Naive B cell (primary cell): ENCODE data around the gene UBE2E2. TPM values are rescaled to one million over a fixed set of nuclear protein-coding genes. Genes with fewer than 3 reads are reported as not detected.

Experiments
- ATAC-seq, 2 donors: fragments of 150-1000 bp; cut with Tn5 transposase; 2 replicates each; pipeline ENCODE4 v1.10.0; 2021; ENCODE audit warnings: low read depth in 2 of 2, mild to moderate bottlenecking in 2 of 2, moderate library complexity in 2 of 2
- DNase-seq: peaks from one replicate; pipeline ENCODE4 v3.0.0; 2022
- H3K27ac Mint-ChIP-seq, 6 donors: one replicate each; pipeline ENCODE4 v1.8.0; 2020 to 2022; ENCODE audit warnings: mild to moderate bottlenecking in 6 of 6, mixed read lengths in 6 of 6, moderate library complexity in 5 of 6, inconsistent platforms in 2 of 6
- H3K27me3 Mint-ChIP-seq, 3 donors: one replicate each; pipeline ENCODE4 v1.8.0; 2021 to 2022; ENCODE audit warnings: mixed read lengths in 3 of 3, mild to moderate bottlenecking in 1 of 3
- H3K36me3 Mint-ChIP-seq, 2 donors: one replicate each; pipeline ENCODE4 v1.8.0; 2020 to 2022; ENCODE audit warnings: mixed read lengths in 2 of 2, inconsistent platforms in 1 of 2, mild to moderate bottlenecking in 1 of 2
- H3K4me1 Mint-ChIP-seq, 3 donors: one replicate each; pipeline ENCODE4 v1.8.0; 2020 to 2022; ENCODE audit warnings: mixed read lengths in 3 of 3, inconsistent platforms in 1 of 3, mild to moderate bottlenecking in 1 of 3, moderate library complexity in 1 of 3
- H3K4me3 Mint-ChIP-seq, 8 donors: one replicate each; pipeline ENCODE4 v1.8.0; 2020 to 2022; ENCODE audit warnings: mild to moderate bottlenecking in 8 of 8, mixed read lengths in 8 of 8, moderate library complexity in 8 of 8, inconsistent platforms in 2 of 8
- H3K9me3 Mint-ChIP-seq, 7 donors: one replicate each; pipeline ENCODE4 v1.8.0; 2020 to 2022; ENCODE audit warnings: mixed read lengths in 7 of 7, mild to moderate bottlenecking in 5 of 7, inconsistent platforms in 2 of 7, moderate library complexity in 1 of 7
- polyA plus RNA-seq, 6 donors: library from polyadenylated mRNA; unstranded; fragments of 300-500 nt; fragmentation: Illumina TruSeq; gene quantifications; one replicate each; pipeline ENCODE4 v1.2.3, GENCODE V29; 2021; ENCODE audit warnings: low read depth in 6 of 6

The UBE2E2 gene
- polyA plus RNA-seq, 6 donors from 2014 or later = 101 to 162 (median 121) TPM

DNA sequence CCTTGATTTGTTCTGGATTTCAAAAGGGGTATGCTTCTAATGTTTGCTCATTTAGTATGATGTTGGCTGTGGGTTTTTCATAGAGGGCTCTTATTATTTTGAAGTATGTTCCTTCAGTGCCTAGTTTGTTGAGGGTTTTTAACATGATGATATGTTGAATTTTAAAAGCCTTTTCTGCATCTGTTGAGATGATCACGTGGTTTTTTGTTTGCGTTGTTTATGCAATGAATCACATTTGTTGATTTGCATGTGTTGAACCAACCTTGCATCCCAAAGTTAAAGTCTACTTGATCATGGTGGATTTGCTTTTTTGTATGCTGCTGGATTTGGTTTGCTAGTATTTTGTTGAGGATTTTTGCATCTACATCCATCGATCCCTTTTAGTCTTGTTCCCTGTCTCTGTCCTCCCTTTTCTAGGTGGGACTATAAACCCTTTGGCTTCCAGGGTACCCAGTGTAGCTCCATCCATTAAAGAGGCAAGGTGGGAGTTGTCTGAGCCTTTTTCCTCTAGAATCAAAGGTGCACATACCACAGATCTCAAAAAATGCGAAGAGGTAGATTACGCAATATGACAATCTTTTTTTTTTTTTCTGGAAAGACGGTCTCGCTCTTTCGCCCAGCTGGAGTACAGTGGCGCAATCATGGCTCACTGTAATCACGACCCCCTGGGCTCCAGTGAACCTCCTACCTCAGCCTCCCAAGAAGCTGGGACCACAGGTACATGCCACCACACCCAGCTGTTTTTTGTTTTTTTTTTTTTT, 381.0 kb downstream of the UBE2E2 start:
- Mint-ChIP-seq H3K36me3 (peaks cover 5 to 15% of the 10 kb centered on the region in 2 donors), H3K4me3 (no peak overlapping the region), H3K9me3 (peaks cover 2 to 5% (median 4%) of the 10 kb centered on the region in 7 donors), H3K27me3 (no peaks in the 10 kb centered on the region), H3K27ac (no peak overlapping the region), H3K4me1 (peaks cover 9 to 17% (median 10%) of the 10 kb centered on the region in 3 donors)
- DNase-seq (no peak), ATAC-seq (no peak)

DNA sequence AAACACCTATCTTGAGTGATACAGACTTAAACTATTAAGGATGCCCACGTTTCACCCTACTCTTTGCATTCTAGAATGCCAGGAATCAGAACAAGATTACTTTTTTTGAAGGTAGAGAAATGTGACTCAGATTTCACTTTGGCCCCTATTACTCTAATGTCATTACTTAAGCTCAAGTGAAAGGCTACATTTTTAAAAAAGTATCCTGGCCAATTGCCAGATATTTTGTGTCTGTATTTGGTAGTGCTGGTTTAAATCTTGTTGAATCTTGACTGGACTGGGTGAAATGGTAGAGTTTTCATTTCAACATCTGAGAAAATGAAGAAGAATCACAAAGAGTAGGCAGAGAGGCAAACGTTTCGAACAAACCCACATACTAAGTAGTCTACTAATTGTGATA, 384.4 kb downstream of the UBE2E2 start:
- peaks cover 1 to 13% of the 10 kb centered on the region in 2 donors for H3K36me3 Mint-ChIP-seq
- peak overlapping the region in 1 of 6 donors; percentile 7 for H3K27ac Mint-ChIP-seq
- H3K4me1 Mint-ChIP-seq = peaks cover 25 to 33% (median 25%) of the 10 kb centered on the region in 3 donors
- DNase-seq = no peak
- no peaks in the 10 kb centered on the region for H3K27me3 Mint-ChIP-seq
- H3K9me3 Mint-ChIP-seq = peaks cover 2 to 4% (median 3%) of the 10 kb centered on the region in 7 donors
- no peak for ATAC-seq
- H3K4me3 Mint-ChIP-seq = no peak overlapping the region

DNA sequence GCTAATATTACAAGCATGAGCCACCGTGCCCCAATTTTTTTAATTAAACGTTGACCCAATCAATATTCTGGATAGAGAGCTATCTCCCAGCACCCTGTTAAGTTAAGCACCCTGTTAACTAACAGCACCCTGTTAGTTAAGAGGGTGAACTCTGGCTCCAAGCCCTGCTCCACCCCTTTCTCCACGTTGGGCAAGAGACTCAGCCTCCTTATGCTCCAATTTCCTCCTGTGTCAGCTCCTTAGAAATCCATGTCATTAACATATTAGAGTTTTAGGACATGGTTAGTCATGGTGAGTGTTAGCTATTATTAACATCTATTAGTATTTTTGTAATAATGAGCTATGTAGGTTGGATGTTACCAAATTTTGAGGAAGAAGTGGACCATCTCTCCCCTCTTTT, 385.4 kb downstream of the UBE2E2 start:
- no peak for DNase-seq
- Mint-ChIP-seq H3K36me3 (peaks cover 5 to 8% of the 10 kb centered on the region in 2 donors), H3K4me1 (peaks cover 29 to 37% (median 30%) of the 10 kb centered on the region in 3 donors), H3K4me3 (no peak overlapping the region), H3K27ac (peak overlapping the region in 2 of 6 donors; percentile 10 to 57), H3K27me3 (no peaks in the 10 kb centered on the region), H3K9me3 (peaks cover 0 to 2% (median 0%) of the 10 kb centered on the region in 7 donors)
- ATAC-seq = no peak

DNA sequence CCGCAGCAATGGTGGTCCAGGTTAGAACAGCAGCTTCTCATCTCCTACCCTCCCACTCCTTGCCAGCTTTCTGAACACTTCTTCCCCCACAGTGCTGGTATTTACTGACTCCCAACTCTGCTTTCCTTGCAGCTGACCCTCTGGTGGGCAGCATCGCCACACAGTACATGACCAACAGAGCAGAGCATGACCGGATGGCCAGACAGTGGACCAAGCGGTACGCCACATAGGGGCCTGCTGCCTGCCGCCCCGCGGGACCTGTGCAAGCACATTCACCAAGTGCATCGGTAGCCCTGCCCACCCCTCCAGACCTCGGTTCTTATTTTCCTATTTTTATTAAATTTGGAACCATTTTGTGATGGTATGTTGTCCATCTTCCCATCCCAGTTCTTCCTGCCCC, 386.5 kb downstream of the UBE2E2 start:
- Mint-ChIP-seq H3K36me3 (peaks cover 5 to 8% of the 10 kb centered on the region in 2 donors), H3K27ac (peak overlapping the region in 4 of 6 donors; percentile 12 to 70 (median 38)), H3K4me1 (peaks cover 28 to 34% (median 28%) of the 10 kb centered on the region in 3 donors), H3K9me3 (no peaks in the 10 kb centered on the region), H3K27me3 (no peaks in the 10 kb centered on the region), H3K4me3 (no peak overlapping the region)
- ATAC-seq (no peak), DNase-seq (no peak)

DNA sequence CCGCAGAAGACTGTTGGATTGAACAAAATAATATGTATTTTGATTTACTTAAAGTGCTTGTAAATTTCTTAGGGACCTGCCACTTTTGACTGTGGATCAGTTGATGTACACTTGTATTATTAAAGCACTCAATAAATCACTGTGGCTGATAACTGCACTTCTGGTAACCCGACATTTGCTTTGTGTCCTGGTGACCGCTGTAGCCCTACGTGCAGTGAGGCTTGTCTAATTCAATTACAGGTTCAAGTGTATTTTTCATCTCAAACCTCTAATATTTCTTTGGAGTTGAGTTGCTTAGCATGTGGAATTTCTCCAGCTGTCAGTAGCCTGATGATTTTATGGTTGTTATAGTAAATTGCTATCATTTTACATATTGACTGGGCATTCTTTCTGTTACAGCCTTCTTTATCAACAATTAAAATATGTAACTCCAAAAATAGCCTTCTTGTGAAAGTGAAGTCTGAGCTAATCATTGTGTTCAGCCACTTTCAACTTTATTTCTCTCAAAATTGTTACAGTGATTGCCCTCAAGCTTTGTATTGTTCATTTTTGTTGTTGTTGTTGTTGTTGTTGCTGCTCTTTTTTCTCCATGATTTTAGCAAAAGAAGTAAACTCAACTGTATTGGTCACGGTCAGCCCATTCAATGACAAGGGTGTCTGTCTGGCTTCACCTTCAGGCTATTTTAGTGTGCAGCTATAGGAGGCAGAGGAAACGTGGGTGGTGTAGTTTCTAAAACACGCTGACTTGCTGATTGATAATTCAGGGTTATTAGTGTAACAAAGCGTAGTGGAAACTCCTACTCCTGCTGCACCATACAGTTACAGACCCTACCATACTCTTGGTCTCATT, 387.5 kb downstream of the UBE2E2 start:
- ATAC-seq (no peak), DNase-seq (no peak)
- H3K9me3 Mint-ChIP-seq = no peaks in the 10 kb centered on the region
- no peaks in the 10 kb centered on the region for H3K27me3 Mint-ChIP-seq
- H3K4me1 Mint-ChIP-seq = peaks cover 24 to 30% (median 25%) of the 10 kb centered on the region in 3 donors
- H3K4me3 Mint-ChIP-seq = peak overlapping the region in 3 of 8 donors; percentile 3 to 17 (median 3)
- H3K36me3 Mint-ChIP-seq = peaks cover 7 to 8% of the 10 kb centered on the region in 2 donors
- H3K27ac Mint-ChIP-seq = peak overlapping the region in 2 of 6 donors; percentile 8 to 10

DNA sequence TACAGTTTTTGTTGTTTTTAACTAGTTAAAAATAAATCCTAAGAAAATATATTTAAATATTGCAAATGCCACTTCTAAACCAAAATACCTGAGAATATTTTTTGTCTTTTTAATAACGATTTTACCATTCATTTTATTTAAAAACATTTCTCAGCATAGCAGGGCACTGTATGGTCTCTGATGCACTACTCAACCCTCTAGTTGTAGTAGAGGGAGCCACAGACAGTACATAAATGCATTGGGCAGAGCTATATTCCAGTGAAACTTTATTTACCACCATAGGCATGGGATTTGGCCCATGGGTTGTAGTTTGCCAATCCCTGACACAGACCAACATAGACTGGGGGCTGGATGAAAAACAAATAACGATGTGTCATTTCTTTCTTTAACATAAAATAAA, 388.2 kb downstream of the UBE2E2 start:
- H3K4me3 Mint-ChIP-seq = no peak overlapping the region
- peaks cover 0 to 3% (median 0%) of the 10 kb centered on the region in 7 donors for H3K9me3 Mint-ChIP-seq
- H3K27me3 Mint-ChIP-seq = no peaks in the 10 kb centered on the region
- DNase-seq = no peak
- peaks cover 13 to 14% of the 10 kb centered on the region in 2 donors for H3K36me3 Mint-ChIP-seq
- ATAC-seq = no peak
- no peak overlapping the region for H3K27ac Mint-ChIP-seq
- peaks cover 24 to 30% (median 25%) of the 10 kb centered on the region in 3 donors for H3K4me1 Mint-ChIP-seq

DNA sequence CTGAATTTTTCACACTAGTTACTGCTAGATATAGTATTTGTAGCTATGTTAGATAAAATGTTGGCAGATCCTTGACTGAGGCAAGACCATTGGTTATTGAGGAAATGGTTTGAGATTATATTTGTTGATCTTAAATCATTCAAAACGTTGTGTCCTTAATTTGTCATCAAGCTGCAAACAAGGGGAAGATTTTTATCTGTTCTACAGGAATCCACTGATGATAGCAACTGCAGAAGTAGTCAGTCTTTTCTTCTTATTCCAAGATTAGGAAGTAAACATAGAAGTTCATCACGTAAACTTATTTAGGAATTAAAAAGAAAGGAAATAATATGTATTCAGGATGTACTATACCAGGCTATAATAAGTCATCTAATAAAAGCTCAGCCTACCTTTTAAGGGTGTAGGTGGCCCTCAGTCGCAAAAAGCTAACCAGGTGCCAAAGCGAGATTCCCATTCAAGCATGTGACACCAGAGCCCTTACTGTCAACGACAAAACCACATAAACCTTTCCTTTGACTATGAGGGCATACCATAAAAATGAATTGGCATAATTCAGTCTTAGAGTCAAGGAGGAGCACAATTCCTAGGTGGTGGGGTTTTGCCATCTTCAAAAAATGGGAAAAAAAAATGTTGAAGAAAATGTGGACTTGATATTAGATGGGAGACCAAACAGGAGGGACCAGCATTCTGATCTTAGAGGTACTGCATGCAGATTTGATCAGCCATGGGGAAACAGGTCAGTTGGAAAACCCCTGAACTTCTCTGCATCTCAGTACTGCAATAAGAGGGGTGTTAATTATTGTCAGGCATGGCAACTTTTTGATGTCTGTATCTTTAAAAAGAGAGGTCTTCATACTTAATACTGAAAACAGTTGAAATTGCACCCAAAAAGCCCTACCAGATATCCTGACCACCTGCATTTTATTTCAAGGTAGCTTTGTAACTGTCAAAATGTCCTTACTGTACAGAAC, 390.1 kb downstream of the UBE2E2 start:
- Mint-ChIP-seq H3K27ac (peak overlapping the region in 1 of 6 donors; percentile 48), H3K4me3 (peak overlapping the region in 1 of 8 donors; percentile 30), H3K27me3 (no peaks in the 10 kb centered on the region), H3K4me1 (peaks cover 24 to 30% (median 25%) of the 10 kb centered on the region in 3 donors), H3K36me3 (peaks cover 20% of the 10 kb centered on the region in 2 donors), H3K9me3 (peaks cover 0 to 9% (median 0%) of the 10 kb centered on the region in 7 donors)
- peak; percentile 68 to 73 for ATAC-seq
- no peak for DNase-seq

DNA sequence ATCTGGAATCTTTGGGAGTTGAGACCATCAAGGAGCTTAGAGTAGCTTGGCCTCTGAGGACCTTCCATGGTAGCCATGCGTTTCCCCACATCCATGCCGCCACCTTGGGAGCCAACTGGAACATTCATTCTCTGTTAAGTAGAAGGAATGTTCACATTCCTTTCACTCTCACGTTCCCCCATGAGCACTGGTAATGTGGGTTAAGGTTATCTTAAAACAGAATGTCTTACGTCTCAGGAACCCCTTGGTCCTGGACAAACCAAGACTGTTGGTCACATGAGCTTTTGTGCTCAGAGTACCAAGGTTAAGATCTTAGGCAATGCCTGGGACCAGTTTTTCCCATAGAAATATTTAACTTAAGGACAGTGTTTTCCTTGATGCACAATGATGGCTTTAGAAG, 390.9 kb downstream of the UBE2E2 start:
- peak overlapping the region in 1 of 8 donors; percentile 41 for H3K4me3 Mint-ChIP-seq
- ATAC-seq (no peak), DNase-seq (no peak)
- peaks cover 24 to 34% (median 25%) of the 10 kb centered on the region in 3 donors for H3K4me1 Mint-ChIP-seq
- H3K27ac Mint-ChIP-seq = peak overlapping the region in 1 of 6 donors; percentile 24
- peaks cover 0 to 9% (median 0%) of the 10 kb centered on the region in 7 donors for H3K9me3 Mint-ChIP-seq
- peaks cover 20% of the 10 kb centered on the region in 2 donors for H3K36me3 Mint-ChIP-seq
- H3K27me3 Mint-ChIP-seq = no peaks in the 10 kb centered on the region

DNA sequence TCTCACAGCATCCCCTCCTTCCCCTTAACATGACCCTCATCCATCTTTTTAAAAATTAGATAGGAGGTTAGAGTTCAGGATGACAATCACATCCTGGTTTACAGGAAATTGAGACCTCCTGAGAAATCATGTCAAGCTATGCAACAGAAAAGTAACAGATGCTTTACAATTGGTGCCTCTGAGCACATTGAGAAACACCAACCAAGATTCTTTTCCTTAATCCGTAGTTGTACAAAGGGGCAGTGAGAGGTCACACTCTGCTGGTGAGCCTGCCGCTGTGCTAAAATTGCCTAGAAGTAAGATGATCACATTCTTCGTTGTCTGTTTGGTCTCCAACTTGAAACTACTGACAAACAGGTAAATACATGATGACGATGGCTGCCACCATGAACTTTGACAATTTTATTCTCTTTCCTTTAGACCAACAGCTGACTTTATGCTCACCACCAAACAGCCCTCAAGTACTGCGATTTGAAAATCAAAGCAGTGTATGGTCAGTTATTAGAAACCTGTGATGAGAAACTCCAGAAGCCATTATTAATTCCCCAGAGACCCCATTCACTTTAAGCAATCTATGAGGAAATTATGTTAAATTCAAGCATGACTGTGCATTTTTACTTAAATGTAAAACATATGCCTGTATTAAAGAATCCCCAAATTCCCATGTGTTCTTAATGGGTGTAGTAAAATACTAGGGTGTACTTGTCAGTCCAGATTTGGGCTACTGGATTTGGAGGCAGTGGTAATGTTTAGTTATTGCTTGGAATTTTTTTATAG, 392.0 kb downstream of the UBE2E2 start:
- ATAC-seq = no peak
- H3K9me3 Mint-ChIP-seq = peaks cover 0 to 9% (median 0%) of the 10 kb centered on the region in 7 donors
- peak overlapping the region in 2 of 6 donors; percentile 24 to 32 for H3K27ac Mint-ChIP-seq
- peaks cover 14 to 20% of the 10 kb centered on the region in 2 donors for H3K36me3 Mint-ChIP-seq
- no peak for DNase-seq
- no peaks in the 10 kb centered on the region for H3K27me3 Mint-ChIP-seq
- no peak overlapping the region for H3K4me3 Mint-ChIP-seq
- H3K4me1 Mint-ChIP-seq = peaks cover 15 to 27% (median 16%) of the 10 kb centered on the region in 3 donors

DNA sequence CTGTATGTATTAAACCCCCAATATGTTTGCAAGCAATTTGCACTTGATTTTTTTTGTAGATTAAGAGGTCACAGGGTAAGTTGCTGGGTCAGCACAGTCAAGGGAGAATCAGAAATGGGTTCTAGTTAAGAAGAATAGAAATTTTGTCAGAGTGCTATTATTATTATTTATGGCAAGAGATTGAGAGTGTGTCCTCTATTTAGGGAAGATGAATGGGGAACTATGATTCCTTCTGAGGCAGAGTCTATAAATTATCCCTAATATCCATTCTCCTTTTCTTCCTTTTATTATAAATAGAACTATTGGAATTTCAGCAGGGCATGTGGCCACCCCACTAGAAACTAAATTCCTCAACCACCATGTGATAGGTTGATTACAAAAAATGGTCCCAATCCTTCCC, 392.7 kb downstream of the UBE2E2 start:
- Mint-ChIP-seq H3K4me1 (peaks cover 12 to 22% (median 12%) of the 10 kb centered on the region in 3 donors), H3K9me3 (peaks cover 0 to 9% (median 0%) of the 10 kb centered on the region in 7 donors), H3K27ac (no peak overlapping the region), H3K36me3 (peaks cover 12 to 20% of the 10 kb centered on the region in 2 donors), H3K27me3 (no peaks in the 10 kb centered on the region), H3K4me3 (no peak overlapping the region)
- no peak for DNase-seq
- no peak for ATAC-seq

DNA sequence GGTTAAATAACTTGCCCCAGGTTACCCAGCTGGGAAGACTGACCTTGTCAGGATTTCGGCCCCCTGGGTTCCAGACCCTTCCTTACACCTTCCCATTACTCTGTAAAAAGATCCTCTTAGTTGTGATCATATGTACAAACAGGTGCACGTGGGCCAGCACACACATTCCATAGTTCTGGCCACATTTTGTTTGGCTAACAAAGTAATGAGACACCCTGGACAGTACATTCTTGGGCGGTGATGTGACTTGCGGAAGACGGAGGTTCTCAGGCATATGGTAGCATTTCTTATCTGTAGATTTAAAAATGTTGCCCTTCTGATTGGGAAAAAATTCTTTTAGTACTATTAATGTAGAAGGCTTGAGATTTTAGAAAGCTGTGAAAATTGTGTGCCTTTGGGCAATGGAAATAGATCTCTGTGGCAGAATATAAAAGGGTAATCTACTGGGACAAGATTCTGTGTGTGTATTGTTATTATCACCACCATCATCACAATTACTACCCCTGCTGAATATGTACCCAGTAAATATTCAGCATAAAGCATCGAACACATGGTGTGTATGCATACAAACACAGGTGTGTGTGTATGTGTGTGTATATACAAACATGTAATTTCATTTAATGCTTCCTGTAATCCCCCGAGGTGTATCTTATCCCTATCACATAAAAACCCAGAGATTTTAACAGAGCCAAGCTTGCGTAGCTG, 397.2 kb downstream of the UBE2E2 start:
- ATAC-seq = no peak
- H3K4me1 Mint-ChIP-seq = peaks cover 0 to 6% (median 0%) of the 10 kb centered on the region in 3 donors
- no peaks in the 10 kb centered on the region for H3K27me3 Mint-ChIP-seq
- H3K27ac Mint-ChIP-seq = no peak overlapping the region
- H3K9me3 Mint-ChIP-seq = peaks cover 0 to 9% (median 0%) of the 10 kb centered on the region in 7 donors
- peaks cover 12 to 15% of the 10 kb centered on the region in 2 donors for H3K36me3 Mint-ChIP-seq
- no peak for DNase-seq
- no peak overlapping the region for H3K4me3 Mint-ChIP-seq
